Upper lobe of left lung (tissue), 6 donors: ENCODE data around the gene PDE4D. TPM values are rescaled to one million over a fixed set of nuclear protein-coding genes. Genes with fewer than 3 reads are reported as not detected.

Experiments
- ATAC-seq, 2 donors: fragments of 200-7000 bp; cut with Tn5 transposase; one replicate each; pipeline ENCODE4 v1.9.1; 2022; ENCODE audit warnings: mild to moderate bottlenecking in 2 of 2, moderate library complexity in 2 of 2; ENCODE audit not compliant: low FRiP score in 2 of 2
- DNase-seq, 2 donors: peaks; one replicate each; pipeline ENCODE4 v3.0.0-alpha.2; 2019 to 2020
- H3K27ac ChIP-seq, 4 donors: fragments of 200-600 bp; sonication (generic); one replicate each; pipeline ENCODE4 v1.5.1; 2016 to 2019
- H3K27me3 ChIP-seq, 4 donors: fragments of 200-600 bp; sonication (generic); one replicate each; pipeline ENCODE4 v1.5.1; 2017 to 2019
- H3K36me3 ChIP-seq, 4 donors: fragments of 200-600 bp; sonication (generic); one replicate each; pipeline ENCODE4 v1.5.1; 2016 to 2019
- H3K4me1 ChIP-seq, 4 donors: fragments of 200-600 bp; sonication (generic); one replicate each; pipeline ENCODE4 v1.5.1; 2018 to 2019
- H3K4me3 ChIP-seq, 4 donors: fragments of 200-600 bp; sonication (generic); one replicate each; pipeline ENCODE4 v1.5.1; 2017 to 2019; ENCODE audit warnings: mild to moderate bottlenecking in 2 of 4, moderate library complexity in 1 of 4
- H3K9me3 ChIP-seq, 4 donors: fragments of 200-600 bp; sonication (generic); one replicate each; pipeline ENCODE4 v1.5.1; 2018 to 2019
- EP300 ChIP-seq, 4 donors: sonication (generic); formaldehyde crosslinking; IDR thresholded peaks; one replicate each; pipeline ENCODE4 v1.5.1; 2017; ENCODE audit warnings: antibody characterized with exemption in 4 of 4, control low read depth in 2 of 4
- POLR2A ChIP-seq, 4 donors: fragments of 450-650 bp; IDR thresholded peaks; one replicate each; pipeline ENCODE4 v1.5.1; 2016 to 2017; ENCODE audit warnings: antibody characterized with exemption in 4 of 4, mild to moderate bottlenecking in 2 of 4
- POLR2AphosphoS5 ChIP-seq, 2 donors: sonication (generic); formaldehyde crosslinking; IDR thresholded peaks; one replicate each; pipeline ENCODE4 v1.5.1; 2017; ENCODE audit warnings: antibody characterized with exemption in 2 of 2
- WGBS, 2 donors: methylation state at CpG; one replicate each; pipeline ENCODE4 v1.1.5; 2017 to 2018; 5-methylcytosine and 5-hydroxymethylcytosine counted together
- total RNA-seq, 6 donors: library from RNA; depleted of rRNA in 4 of 6; stranded (reverse); fragments of >200 nt in 4 of 6; gene quantifications; one replicate each; pipeline versions ENCODE4 v1.1.0 to v1.2.1, GENCODE V29; 2016 to 2021
- TF ChIP-seq, protein P1 (sequence below), 6 experiments: fragments of 450-650 bp in 4 of 6; fragments of 200-600 bp in 2 of 6; sonication (generic) in 2 of 6; IDR thresholded peaks; one replicate each; pipeline ENCODE4 v1.5.1; 2016 to 2019; ENCODE audit warnings: antibody characterized with exemption in 6 of 6
- donor health status: DM: no; HTN: no; CAD: no; lungs with moderate emphysema.
- donor health status: DM: no; HTN: yes; CAD: no; lungs with severe emphysema.

PDE4D gene
- total RNA-seq, 6 donors from 2014 or later: 50.4 to 188 (median 84.0) TPM

GRCh38 chr5:59458321-59458720 lies 435.2 kb downstream of the PDE4D start:
- no peaks in the 10 kb centered on the region for H3K27me3 ChIP-seq
- no peaks in the 10 kb centered on the region for H3K4me1 ChIP-seq
- H3K36me3 ChIP-seq: no peaks in the 10 kb centered on the region
- TF ChIP-seq EP300 (IDR thresholded peaks at IDR 0.05) (no peak), POLR2A (IDR thresholded peaks at IDR 0.05) (no peak)
- H3K4me3 ChIP-seq: no peak overlapping the region
- H3K9me3 ChIP-seq: no peaks in the 10 kb centered on the region
- ATAC-seq: no peak
- DNase-seq: no peak
- H3K27ac ChIP-seq: no peak overlapping the region
- 62 to 71% methylated on average over 4 of the region's 4 CpGs for WGBS, 2 donors

GRCh38 chr5:59449905-59450644 lies 443.5 kb downstream of the PDE4D start:
- no peaks in the 10 kb centered on the region for H3K27me3 ChIP-seq
- H3K9me3 ChIP-seq: no peaks in the 10 kb centered on the region
- DNase-seq: no peak
- H3K4me1 ChIP-seq: no peaks in the 10 kb centered on the region
- no peak overlapping the region for H3K27ac ChIP-seq
- TF ChIP-seq, protein P1, sequence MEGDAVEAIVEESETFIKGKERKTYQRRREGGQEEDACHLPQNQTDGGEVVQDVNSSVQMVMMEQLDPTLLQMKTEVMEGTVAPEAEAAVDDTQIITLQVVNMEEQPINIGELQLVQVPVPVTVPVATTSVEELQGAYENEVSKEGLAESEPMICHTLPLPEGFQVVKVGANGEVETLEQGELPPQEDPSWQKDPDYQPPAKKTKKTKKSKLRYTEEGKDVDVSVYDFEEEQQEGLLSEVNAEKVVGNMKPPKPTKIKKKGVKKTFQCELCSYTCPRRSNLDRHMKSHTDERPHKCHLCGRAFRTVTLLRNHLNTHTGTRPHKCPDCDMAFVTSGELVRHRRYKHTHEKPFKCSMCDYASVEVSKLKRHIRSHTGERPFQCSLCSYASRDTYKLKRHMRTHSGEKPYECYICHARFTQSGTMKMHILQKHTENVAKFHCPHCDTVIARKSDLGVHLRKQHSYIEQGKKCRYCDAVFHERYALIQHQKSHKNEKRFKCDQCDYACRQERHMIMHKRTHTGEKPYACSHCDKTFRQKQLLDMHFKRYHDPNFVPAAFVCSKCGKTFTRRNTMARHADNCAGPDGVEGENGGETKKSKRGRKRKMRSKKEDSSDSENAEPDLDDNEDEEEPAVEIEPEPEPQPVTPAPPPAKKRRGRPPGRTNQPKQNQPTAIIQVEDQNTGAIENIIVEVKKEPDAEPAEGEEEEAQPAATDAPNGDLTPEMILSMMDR (IDR thresholded peaks at IDR 0.05): no peak
- TF ChIP-seq POLR2A (IDR thresholded peaks at IDR 0.05) (no peak), EP300 (IDR thresholded peaks at IDR 0.05) (no peak), POLR2AphosphoS5 (IDR thresholded peaks at IDR 0.05) (no peak)
- H3K4me3 ChIP-seq: no peak overlapping the region
- no peaks in the 10 kb centered on the region for H3K36me3 ChIP-seq
- WGBS, 2 donors: 89 to 90% methylated on average over 3 of the region's 3 CpGs
- no peak for ATAC-seq

DNA sequence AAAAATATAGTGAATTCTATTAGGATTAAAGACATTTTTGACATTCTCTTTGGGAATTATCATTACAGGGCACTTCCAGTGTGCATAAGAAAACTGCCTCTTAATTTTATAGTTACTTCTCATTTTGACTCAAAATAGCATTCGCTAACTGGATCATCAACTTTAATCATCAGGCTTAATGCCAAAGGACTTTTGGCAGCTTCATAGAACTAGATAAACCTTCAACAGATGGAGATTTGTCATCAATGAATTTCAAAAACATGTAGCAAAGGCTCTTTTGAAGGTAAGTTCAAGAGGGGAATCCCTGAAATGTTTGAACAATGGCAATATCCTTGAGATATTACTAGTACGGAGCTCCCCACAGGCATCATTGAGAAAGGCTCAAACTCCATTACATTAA lies 447.2 kb downstream of the PDE4D start:
- 82 to 88% methylated on average over 2 of the region's 2 CpGs for WGBS, 2 donors
- Histone ChIP-seq H3K4me1 (no peaks in the 10 kb centered on the region), H3K9me3 (no peaks in the 10 kb centered on the region), H3K4me3 (no peak overlapping the region), H3K27me3 (no peaks in the 10 kb centered on the region), H3K27ac (no peak overlapping the region), H3K36me3 (no peaks in the 10 kb centered on the region)
- DNase-seq (no peak), ATAC-seq (no peak)
- TF ChIP-seq POLR2AphosphoS5 (IDR thresholded peaks at IDR 0.05) (no peak), EP300 (IDR thresholded peaks at IDR 0.05) (no peak), POLR2A (IDR thresholded peaks at IDR 0.05) (no peak)
- TF ChIP-seq, protein P1 (IDR thresholded peaks at IDR 0.05): no peak

DNA sequence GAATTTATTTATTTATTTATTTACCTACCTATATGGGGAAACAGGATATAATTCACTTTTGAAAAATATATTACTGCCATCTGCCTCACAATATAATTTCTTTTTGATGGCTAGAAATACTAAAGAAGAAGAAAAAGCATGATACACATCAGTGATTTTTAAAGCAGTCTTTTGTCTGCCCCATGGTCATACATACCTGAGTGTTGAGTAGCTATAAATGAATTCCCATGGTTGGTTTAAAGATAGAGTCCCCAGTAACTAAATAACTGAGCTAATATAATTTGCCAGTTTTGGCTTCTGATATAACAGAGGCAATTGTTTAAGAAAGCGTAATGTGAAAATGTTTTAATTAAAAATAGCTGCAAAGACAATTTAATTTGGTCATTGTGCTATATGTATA lies 447.8 kb downstream of the PDE4D start:
- TF ChIP-seq POLR2AphosphoS5 (IDR thresholded peaks at IDR 0.05): no peak
- TF ChIP-seq POLR2A (IDR thresholded peaks at IDR 0.05): no peak
- TF ChIP-seq, protein P1 (IDR thresholded peaks at IDR 0.05): no peak
- no peak for TF ChIP-seq EP300 (IDR thresholded peaks at IDR 0.05)
- H3K9me3 ChIP-seq: no peaks in the 10 kb centered on the region
- no peaks in the 10 kb centered on the region for H3K27me3 ChIP-seq
- WGBS, 2 donors: 96 to 98% methylated on average over 1 of the region's 1 CpG
- H3K4me3 ChIP-seq: no peak overlapping the region
- H3K27ac ChIP-seq: no peak overlapping the region
- ATAC-seq (no peak), DNase-seq (no peak)
- H3K36me3 ChIP-seq: no peaks in the 10 kb centered on the region
- H3K4me1 ChIP-seq: no peaks in the 10 kb centered on the region

DNA sequence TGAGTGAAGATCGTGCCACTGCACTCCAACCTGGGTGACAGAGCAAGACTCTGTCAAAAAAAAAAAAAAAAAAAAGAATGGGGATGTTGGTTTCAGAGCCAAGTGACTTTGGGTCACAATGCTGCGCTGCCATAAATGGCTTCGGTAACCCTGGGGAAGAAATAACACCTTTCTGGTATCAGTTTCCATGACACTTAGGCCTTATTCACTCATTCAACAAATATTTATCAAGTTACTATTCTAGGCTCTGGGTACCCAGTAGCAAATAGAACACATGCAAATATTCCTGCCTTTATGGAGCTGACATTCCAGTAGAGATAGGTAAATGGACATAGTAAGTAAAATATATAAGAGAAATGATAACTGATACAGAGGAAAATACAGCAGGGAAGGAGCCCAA lies 454.2 kb downstream of the PDE4D start:
- H3K36me3 ChIP-seq: no peaks in the 10 kb centered on the region
- no peaks in the 10 kb centered on the region for H3K9me3 ChIP-seq
- H3K4me3 ChIP-seq: no peak overlapping the region
- TF ChIP-seq POLR2A (IDR thresholded peaks at IDR 0.05) (no peak), EP300 (IDR thresholded peaks at IDR 0.05) (no peak), POLR2AphosphoS5 (IDR thresholded peaks at IDR 0.05) (no peak)
- TF ChIP-seq, protein P1 (IDR thresholded peaks at IDR 0.05): no peak
- no peak overlapping the region for H3K27ac ChIP-seq
- no peaks in the 10 kb centered on the region for H3K27me3 ChIP-seq
- no peaks in the 10 kb centered on the region for H3K4me1 ChIP-seq
- ATAC-seq (no peak), DNase-seq (no peak)
- WGBS, 2 donors: 93 to 97% methylated on average over 3 of the region's 3 CpGs
